DOHH2 (cell line): ENCODE measurements around the gene RIOX2.

Experiments used
- H3F3A ChIP-seq: fragments of 200-600 bp; sonication (generic), shearing (Covaris generic); 2 replicates; pipeline ENCODE4 v1.6.0; 2016; ENCODE audit warnings: antibody characterized with exemption, mild to moderate bottlenecking; ENCODE audit not compliant: control insufficient read depth, insufficient read depth
- H3K27ac ChIP-seq: fragments of 200-600 bp; sonication (generic); 2 replicates; pipeline ENCODE4 v1.5.1; 2014; ENCODE audit warnings: low read depth, mild to moderate bottlenecking, low read length, moderate library complexity
- H3K27me3 ChIP-seq: fragments of 200-600 bp; sonication (generic); 2 replicates; pipeline ENCODE4 v1.6.1; 2014; ENCODE audit warnings: mild to moderate bottlenecking, low read length, mixed read lengths; ENCODE audit not compliant: control insufficient read depth
- H3K36me3 ChIP-seq: fragments of 200-600 bp; sonication (generic); 2 replicates; pipeline ENCODE4 v1.6.1; 2014; ENCODE audit warnings: mild to moderate bottlenecking, low read length, moderate library complexity, mixed read lengths; ENCODE audit not compliant: control insufficient read depth
- H3K4me1 ChIP-seq: fragments of 200-600 bp; sonication (generic); 2 replicates; pipeline ENCODE4 v1.6.1; 2014; ENCODE audit warnings: mild to moderate bottlenecking, low read length, mixed read lengths; ENCODE audit not compliant: control insufficient read depth
- H3K4me2 ChIP-seq: fragments of 200-600 bp; sonication (generic); 2 replicates; pipeline ENCODE4 v1.6.0; 2014; ENCODE audit warnings: mild to moderate bottlenecking, low read length, moderate library complexity
- H3K4me3 ChIP-seq: fragments of 200-600 bp; sonication (generic); 2 replicates; pipeline ENCODE4 v1.5.1; 2014; ENCODE audit warnings: mild to moderate bottlenecking, low read length, mixed read lengths
- H3K79me2 ChIP-seq: fragments of 200-600 bp; sonication (generic); 2 replicates; pipeline ENCODE4 v1.6.1; 2014; ENCODE audit warnings: mild to moderate bottlenecking, low read length, mixed read lengths; ENCODE audit not compliant: control insufficient read depth
- H3K9me2 ChIP-seq: fragments of 200-600 bp; sonication (generic); replicated peaks from 2 replicates; pipeline ENCODE4 v1.6.1; 2014; ENCODE audit warnings: mild to moderate bottlenecking, low read length, mixed read lengths; ENCODE audit not compliant: control insufficient read depth
- H3K9me3 ChIP-seq: fragments of 200-600 bp; sonication (generic); 2 replicates; pipeline ENCODE4 v1.6.1; 2014; ENCODE audit warnings: antibody characterized with exemption, low read length, mixed read lengths; ENCODE audit not compliant: control insufficient read depth, insufficient read depth
- H4K20me1 ChIP-seq: fragments of 200-600 bp; sonication (generic); 2 replicates; pipeline ENCODE4 v1.6.0; 2014; ENCODE audit warnings: low read depth, mild to moderate bottlenecking, antibody characterized with exemption, low read length, moderate library complexity; ENCODE audit not compliant: control insufficient read depth, insufficient read depth
- EZH2phosphoT487 ChIP-seq: fragments of 200-600 bp; sonication (generic); IDR thresholded peaks from 2 replicates; pipeline ENCODE4 v1.6.1; 2017; ENCODE audit warnings: borderline replicate concordance, mild to moderate bottlenecking, antibody characterized with exemption, low read length, moderate library complexity, mixed read lengths
- TF ChIP-seq, protein P1 (sequence below): fragments of 200-600 bp; sonication (generic); IDR thresholded peaks from one replicate; pipeline ENCODE4 v1.5.1; 2014; ENCODE audit warnings: antibody characterized with exemption, mild to moderate bottlenecking, low read depth, low read length; ENCODE audit not compliant: poor library complexity, severe bottlenecking

Gene RIOX2

DNA sequence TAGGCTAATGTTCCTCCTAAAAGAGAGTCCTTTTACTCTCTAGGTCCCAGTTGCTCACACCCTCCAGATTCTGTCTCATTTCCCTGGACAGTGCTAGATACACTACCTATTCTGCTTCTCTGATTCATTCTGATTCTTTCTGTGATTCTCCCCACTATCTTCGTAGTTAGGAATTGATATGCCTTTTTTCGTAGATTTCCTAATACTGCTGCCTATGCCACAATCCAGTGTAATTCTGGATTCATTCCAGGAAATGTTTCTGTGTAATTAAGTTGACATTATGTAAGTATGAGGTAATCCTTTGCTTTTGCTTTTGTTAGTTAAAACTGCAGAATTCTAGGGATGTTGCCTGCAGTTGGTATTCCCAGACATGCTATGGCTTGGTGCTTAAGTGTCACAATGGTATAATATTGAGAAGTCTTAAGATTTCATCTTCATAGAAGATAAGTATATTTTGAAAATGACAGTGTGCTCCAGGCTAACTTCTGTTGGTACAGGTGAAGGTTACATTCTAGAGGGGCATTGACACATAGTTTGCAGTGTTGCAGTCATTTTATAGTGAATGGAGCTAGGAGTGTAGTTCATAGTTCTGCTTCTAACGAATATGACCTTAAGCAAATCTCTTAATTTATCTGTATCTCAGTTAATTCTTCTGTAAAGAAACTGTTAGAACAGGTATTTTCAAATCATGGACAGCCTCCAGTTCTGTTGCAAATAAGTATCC lies 54.3 kb downstream of the RIOX2 start:
- Histone ChIP-seq H3K4me2 (no peak overlapping the region), H3K27ac (no peak overlapping the region), H3K4me3 (no peak overlapping the region), H3K36me3 (no peaks in the 10 kb centered on the region), H4K20me1 (no peaks in the 10 kb centered on the region), H3K9me2 (no peaks in the 10 kb centered on the region), H3K27me3 (no peaks in the 10 kb centered on the region), H3F3A (no peaks in the 10 kb centered on the region), H3K79me2 (no peaks in the 10 kb centered on the region), H3K9me3 (no peaks in the 10 kb centered on the region), H3K4me1 (no peaks in the 10 kb centered on the region)
- TF ChIP-seq, protein P1, sequence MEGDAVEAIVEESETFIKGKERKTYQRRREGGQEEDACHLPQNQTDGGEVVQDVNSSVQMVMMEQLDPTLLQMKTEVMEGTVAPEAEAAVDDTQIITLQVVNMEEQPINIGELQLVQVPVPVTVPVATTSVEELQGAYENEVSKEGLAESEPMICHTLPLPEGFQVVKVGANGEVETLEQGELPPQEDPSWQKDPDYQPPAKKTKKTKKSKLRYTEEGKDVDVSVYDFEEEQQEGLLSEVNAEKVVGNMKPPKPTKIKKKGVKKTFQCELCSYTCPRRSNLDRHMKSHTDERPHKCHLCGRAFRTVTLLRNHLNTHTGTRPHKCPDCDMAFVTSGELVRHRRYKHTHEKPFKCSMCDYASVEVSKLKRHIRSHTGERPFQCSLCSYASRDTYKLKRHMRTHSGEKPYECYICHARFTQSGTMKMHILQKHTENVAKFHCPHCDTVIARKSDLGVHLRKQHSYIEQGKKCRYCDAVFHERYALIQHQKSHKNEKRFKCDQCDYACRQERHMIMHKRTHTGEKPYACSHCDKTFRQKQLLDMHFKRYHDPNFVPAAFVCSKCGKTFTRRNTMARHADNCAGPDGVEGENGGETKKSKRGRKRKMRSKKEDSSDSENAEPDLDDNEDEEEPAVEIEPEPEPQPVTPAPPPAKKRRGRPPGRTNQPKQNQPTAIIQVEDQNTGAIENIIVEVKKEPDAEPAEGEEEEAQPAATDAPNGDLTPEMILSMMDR: no peak
- no peak for TF ChIP-seq EZH2phosphoT487

DNA sequence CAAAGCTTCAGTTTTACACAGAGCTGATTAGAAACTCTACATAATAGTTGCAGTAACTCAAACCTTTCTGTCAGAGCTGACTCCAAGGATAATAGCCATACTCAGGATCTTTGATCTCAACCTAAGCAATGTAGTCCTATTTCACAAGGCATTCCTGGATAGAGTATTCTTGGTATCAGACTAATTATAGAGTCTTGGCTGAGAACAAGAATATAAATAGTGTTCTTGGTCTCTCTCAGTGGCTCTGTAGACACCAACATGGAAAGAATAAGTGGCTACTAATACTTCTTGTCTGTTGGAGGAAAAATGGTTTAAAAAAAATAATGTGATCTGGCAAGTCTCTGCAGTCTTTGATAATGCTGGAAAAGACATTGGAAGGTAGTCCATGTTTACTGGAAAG lies 55.7 kb downstream of the RIOX2 start:
- Histone ChIP-seq H3K4me3 (no peak overlapping the region), H4K20me1 (no peaks in the 10 kb centered on the region), H3K9me2 (no peaks in the 10 kb centered on the region), H3K4me2 (no peak overlapping the region), H3K27me3 (no peaks in the 10 kb centered on the region), H3K27ac (no peak overlapping the region), H3F3A (no peaks in the 10 kb centered on the region), H3K9me3 (no peaks in the 10 kb centered on the region), H3K4me1 (no peaks in the 10 kb centered on the region), H3K36me3 (no peaks in the 10 kb centered on the region), H3K79me2 (no peaks in the 10 kb centered on the region)
- TF ChIP-seq, protein P1: no peak
- TF ChIP-seq EZH2phosphoT487: no peak

GRCh38 chr3:97914388-97914787 lies 57.8 kb downstream of the RIOX2 start:
- Histone ChIP-seq H3K4me3 (no peak overlapping the region), H3K79me2 (no peaks in the 10 kb centered on the region), H3K9me3 (no peaks in the 10 kb centered on the region), H3F3A (no peaks in the 10 kb centered on the region), H3K4me2 (no peak overlapping the region), H3K9me2 (no peaks in the 10 kb centered on the region), H4K20me1 (no peaks in the 10 kb centered on the region), H3K4me1 (peaks cover 7% of the 10 kb centered on the region), H3K27me3 (no peaks in the 10 kb centered on the region), H3K36me3 (no peaks in the 10 kb centered on the region), H3K27ac (no peak overlapping the region)
- TF ChIP-seq, protein P1: no peak
- TF ChIP-seq EZH2phosphoT487: no peak

DNA sequence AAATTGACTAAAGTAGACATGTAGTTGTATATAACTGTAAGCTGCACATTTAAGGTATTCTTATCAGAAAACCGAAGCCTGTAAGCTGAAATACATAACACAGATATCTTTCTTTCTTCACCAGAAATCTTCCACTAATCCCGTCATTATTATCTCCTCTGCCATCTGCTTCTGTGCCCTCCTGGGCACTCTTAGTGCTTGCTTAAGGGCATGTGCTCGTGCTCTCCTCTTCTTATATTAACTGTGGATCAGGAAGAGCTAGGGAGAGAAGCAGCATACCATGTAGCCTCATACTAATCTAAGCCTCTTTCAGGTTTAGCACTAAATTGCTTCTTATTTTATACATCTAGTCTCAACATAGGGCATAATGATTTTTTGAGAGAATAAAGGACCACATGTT lies 60.8 kb downstream of the RIOX2 start:
- no peaks in the 10 kb centered on the region for H3K9me2 ChIP-seq
- no peak overlapping the region for H3K27ac ChIP-seq
- H3K27me3 ChIP-seq: no peaks in the 10 kb centered on the region
- no peaks in the 10 kb centered on the region for H3K79me2 ChIP-seq
- H4K20me1 ChIP-seq: no peaks in the 10 kb centered on the region
- no peak for TF ChIP-seq EZH2phosphoT487
- TF ChIP-seq, protein P1: no peak
- peaks cover 7% of the 10 kb centered on the region for H3K4me1 ChIP-seq
- H3F3A ChIP-seq: no peaks in the 10 kb centered on the region
- no peak overlapping the region for H3K4me2 ChIP-seq
- H3K36me3 ChIP-seq: no peaks in the 10 kb centered on the region
- no peak overlapping the region for H3K4me3 ChIP-seq
- no peaks in the 10 kb centered on the region for H3K9me3 ChIP-seq
